Raji (cell line): ENCODE measurements around the gene HEXD.

Source experiments
- POLR2A ChIP-seq: IDR thresholded peaks from 2 replicates; pipeline ENCODE4 v1.6.1; 2011; ENCODE audit warnings: low read depth, low read length, control low read depth; ENCODE audit not compliant: insufficient read depth

The HEXD gene

DNA sequence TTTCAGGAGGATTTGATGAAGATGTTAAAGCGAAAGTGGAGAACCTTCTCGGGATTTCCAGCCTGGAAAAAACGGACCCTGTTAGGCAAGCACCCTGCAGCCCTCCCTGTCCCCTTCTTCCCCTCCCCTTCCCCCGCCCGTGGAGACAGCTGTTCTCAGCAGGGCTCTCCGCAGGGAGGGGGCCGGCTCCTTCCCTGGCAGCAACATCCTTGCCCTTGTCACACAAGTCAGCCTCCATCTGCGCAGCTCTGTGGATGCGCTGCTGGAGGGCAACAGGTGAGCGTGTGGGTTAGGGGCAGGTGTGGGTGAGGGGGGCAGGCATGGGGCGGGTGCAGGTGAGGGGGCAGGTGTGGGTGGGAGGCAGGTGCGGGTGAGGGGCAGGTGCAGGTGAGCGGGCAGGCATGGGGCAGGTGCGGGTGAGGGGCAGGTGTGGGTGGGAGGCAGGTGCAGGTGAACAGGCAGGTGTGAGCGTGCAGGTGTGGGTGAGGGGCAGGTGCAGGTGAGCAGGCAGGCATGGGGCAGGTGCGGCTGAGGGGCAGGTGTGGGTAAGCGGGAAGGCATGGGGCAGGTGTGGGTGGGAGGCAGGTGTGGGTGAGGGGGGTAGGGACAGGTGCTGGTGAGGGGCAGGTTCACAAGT, 23.0 kb downstream of the HEXD start:
- TF ChIP-seq POLR2A, result no peak

DNA sequence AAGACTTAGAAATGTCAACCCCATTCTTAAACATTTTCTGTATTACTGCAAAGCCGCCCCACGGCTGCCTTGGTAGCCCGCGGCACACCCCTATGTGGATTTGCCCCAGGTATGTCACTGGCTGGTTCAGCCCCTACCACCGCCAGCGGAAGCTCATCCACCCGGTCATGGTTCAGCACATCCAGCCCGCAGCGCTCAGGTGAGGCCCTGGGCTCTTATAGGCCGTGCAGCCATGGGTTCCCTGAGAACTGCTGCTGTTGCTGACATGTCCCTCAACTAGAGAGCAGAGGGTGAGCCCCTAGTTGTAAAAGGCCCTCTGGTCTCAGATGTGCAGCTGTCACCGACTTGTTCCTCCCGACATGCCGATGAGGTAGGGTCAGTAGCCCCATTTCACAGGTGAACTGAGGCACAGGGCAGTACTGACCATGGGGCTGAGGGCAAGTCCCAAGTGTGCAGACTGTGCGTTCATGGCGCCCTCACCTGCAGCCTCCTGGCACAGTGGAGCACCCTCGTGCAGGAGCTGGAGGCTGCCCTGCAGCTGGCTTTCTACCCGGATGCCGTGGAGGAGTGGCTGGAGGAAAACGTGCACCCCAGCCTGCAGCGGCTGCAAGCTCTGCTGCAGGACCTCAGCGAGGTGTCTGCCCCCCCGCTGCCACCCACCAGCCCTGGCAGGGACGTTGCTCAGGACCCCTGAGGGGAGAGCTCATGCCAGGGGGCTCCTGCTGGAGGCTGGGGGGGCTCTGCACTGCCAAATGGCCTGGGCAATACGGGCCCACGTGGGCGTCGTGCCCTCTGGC, 23.7 kb downstream of the HEXD start:
- TF ChIP-seq POLR2A, result 0 out of 2 replicates have a peak, but pooled peaks have one; percentile 19

DNA sequence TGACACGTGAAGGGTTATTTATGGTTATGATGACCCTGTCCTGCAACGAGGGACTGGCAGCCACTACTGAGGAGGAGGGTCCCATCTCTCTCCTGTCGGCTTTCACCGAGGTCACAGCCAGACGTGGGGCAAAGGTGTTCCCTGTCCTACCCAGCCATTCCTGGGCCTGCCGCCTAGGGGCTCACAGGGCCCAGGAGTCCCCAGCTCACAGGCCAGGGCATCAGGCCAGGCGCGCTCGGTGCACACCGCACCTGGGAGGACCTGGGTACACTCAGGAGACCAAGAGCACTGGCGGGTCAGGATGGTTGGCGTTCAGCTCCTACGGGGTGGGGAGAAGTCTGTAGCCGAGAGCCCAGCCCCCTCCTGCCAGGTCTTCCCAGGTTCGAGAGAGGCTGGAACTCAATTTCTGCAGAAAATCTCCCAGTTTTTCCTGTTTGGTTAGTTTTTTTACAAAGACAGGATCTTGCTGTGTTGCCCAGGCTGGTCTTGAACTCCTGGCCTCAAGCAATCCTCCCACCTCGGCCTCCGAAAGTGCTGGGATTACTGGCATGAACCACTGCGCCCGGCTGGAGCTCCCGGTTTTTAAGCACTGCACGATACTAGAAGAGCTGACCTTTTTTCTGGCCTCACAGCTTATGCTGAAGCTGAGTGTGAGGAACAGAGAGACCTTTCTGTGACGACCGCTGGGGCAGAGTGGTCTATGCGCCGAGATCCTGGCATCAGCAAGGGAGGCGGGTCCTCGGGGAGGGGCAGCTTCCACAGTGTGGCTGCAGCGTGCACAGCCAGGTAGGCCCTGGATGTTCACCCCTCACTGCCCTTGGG, 24.7 kb downstream of the HEXD start:
- 0 out of 2 replicates have a peak, but pooled peaks have one; percentile 8 for TF ChIP-seq POLR2A

DNA sequence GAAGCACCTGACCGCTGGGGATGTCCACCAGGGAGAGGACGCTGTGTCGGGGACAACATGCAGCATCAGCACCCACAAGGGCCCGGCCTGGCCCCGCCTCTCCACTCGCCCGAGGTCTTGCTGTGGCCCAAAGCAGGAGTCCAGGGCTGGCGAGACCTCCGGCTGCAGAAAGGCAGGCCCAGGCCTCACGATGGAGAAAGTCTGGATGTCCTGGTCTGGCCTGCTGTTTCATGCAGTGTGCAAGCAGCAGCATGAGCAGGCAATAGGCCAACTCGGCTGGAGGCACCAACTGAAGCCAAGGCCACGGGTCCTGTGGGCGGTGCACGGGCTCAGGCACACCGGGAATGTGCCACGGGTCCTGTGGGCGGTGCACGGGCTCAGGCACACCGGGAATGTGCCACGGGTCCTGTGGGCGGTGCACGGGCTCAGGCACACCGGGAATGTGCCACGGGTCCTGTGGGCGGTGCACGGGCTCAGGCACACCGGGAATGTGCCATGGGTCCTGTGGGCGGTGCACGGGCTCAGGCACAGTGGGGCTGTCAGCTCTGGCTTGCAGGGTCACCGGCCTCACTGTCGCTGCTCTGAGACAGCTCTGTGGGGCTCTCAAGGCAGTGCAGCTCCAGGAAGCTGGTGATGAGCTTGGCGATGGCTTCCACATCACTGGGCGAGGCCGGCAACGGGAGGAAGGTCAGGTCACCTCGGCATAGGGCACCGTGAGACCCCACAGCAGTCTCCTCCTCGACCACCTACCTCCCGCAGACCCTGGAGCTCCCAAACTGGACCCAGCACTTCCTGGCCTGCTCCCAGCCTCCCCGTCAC, 25.5 kb downstream of the HEXD start:
- no peak for TF ChIP-seq POLR2A

DNA sequence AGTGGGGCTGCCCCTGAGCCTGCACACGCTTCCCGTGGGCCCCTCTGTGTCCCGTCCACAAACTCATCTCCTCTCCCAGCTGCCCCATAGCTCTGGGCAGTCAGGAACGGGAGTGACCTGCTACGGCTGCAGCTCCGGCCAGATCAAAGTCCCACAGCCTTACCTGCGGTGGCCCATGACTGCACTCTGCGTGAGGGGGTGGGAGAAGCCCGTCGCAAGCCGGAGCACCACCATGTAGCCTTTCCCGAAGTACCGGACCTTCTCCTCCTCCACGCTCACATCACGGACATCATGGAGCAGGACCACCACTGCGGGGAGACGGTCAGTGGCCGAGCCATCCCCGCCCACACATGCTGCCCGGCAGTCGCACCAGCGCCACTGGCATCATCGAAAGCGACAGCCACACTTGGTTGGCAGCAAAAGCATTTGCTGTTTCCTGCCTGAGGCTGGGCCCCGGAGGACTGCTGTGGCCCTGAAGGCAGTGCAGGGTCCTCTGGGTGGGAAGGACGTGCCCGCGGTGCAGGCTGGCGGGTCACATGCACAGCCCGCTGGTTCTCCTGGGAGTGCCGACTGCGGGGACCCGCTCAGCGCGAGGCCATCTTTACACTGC, 26.2 kb downstream of the HEXD start:
- no peak for TF ChIP-seq POLR2A

DNA sequence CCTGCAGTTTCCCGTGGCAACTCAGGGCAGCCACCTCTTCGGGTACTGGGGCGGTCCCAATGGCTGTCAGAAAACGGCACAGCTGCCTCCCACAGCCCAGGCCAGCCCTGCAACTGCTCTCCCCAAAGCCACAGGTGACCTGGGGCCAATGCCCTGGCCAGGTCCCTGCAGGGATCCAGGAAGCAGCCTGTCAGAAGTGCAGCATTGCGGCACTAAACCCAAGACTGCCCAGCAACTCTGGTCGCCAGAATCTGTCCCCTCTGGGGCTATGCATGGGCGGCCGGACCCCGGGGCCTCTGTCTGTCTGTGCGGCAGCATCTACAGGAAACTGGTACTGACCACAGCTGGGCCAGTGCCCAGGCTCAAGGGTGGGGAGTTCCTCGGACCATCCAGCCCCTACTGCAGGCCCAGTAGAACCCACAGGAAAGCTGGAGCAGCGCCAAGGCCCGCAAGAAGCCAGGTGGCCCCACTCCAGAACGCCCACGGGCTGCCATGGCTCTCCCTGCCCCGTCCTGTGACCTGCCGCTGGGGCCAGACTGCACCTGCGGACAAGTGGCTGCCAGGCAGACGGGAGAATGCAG, 26.9 kb downstream of the HEXD start:
- TF ChIP-seq POLR2A, result no peak

DNA sequence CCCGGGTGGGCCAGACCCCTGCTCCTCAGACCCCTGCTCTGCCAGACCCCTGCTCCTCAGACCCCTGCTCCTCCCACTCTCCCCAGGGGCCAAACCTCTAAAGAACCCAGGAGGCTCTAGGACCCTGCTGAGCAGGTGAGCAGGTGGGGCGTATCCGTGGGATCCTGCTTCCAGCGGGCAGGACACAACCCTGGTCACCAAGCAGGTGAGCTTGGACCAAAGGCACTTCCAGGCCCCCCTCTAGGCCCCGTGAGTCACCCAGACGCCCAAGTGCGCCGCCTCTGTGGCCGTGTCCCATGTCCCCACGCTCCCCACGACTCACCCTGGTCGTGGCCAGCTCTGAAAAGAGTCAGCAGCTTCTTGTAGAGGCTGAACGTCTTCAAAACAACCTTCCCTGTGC, 27.4 kb downstream of the HEXD start:
- 0 out of 2 replicates have a peak, but pooled peaks have one; percentile 0 for TF ChIP-seq POLR2A

DNA sequence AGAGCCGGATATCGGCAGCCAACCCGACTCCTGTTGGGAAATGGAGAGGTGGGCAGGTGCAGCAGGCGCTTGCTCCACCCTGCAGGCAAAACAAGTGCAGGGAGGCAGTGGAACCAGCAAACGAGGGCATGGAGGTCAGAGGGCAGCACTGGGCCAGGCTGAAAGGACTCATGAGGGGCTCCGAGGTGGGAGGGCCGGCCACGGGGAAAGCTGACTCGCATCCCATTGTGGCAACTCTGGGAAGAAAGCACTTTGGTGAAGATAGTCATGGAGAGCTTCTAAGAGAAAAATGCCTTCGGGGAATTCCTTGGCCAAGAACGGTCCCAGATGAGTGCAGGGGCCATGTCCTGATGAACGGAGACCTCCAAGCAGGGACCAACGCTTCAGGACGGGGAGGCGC, 28.0 kb downstream of the HEXD start:
- TF ChIP-seq POLR2A, result no peak

DNA sequence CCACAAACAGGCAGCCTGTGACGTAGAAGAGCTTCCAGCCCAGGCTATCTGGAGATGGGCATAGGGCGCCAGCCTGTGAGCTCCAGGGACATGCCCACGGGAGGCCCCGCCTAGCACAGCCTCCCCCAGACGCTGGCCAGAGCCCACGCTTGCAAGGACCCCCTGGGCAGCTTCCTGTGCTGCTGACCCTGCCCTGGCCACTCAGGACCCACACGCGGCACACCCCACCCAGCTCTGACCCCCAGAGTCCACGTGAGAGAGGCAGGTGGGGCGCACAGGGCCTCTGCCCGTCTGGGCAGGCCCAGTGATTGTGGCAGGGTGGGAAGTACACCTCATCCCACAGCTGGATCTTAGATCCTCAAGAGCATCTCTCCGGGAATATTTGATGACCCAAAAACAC, 28.5 kb downstream of the HEXD start:
- 0 out of 2 replicates have a peak, but pooled peaks have one; percentile 9 for TF ChIP-seq POLR2A

DNA sequence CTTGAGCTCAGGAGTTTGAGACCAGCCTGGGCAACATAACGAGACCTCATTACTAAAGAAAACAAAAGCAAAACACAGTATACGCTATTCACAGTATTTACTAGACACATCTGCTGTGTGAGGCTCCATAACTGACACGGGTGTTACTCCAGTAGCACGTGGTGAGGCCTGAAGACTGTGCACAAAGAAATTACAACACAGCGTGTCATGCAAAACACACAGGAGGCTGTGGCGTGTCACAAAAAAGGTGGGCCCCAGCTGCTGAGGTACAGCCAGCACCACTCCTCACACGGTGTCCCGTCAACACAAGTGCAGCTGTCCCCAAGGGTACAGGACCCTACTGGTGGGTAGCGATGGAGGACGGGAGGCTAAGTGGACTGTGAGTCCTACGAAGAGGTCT, 29.7 kb downstream of the HEXD start:
- TF ChIP-seq POLR2A, result no peak

DNA sequence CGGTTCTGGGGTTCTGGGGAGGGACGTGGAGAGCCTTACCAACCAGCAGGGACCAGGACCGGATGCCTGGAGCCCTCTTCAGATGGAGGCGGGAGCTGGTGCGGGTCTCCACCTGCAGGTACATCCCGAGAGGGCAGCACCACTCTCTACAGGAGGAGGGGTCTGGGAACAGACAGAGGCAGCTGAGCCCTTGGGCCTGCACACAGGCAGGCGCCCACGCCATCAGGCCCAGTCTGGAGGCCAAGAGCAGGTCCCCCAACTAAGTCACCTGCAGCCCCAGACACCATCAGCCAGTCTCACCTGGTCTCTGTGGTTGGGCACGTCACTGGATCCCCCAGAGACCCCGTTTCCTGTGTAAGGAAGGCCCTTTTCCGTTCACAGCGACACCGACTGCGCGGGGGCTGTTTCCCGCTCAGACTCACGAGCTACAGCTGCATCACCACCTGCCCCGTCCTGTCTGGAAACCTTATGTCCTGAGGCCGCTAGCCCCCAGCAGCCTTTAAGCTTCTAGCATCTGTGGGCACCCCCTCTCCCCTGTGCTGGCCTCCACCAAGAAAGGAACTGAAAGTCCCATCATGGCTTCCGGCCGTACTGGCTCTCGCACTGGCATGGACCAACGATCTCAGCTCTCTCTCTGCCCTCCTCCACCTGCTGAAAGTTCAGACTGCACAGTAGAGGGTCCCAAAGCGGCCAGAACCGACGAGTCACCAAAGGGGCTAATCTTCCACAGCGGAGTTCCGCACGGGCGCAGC, 31.2 kb downstream of the HEXD start:
- TF ChIP-seq POLR2A, result peak; percentile 88

DNA sequence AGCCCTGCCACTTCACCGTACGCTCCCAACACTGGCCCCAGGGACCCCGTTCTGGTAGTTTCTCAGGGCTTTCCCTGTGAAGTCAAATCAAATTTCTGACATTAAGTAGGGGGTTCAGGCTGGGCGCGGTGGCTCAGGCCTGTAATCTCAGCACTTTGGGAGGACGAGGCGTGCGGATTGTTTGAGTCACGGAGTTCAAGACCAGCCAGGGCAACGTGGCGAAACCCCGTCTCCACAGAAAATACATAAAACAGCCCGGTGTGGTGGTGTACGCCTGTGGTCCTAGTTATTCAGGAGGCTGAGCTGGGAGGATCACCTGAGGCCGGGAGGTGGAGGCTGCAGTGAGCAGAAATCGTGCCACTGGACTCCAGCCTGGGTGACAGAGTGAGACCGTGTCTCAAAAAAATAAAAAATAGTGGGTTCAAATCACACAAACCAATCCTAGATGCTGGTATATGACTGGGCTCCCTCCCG, 31.8 kb downstream of the HEXD start:
- no peak for TF ChIP-seq POLR2A

DNA sequence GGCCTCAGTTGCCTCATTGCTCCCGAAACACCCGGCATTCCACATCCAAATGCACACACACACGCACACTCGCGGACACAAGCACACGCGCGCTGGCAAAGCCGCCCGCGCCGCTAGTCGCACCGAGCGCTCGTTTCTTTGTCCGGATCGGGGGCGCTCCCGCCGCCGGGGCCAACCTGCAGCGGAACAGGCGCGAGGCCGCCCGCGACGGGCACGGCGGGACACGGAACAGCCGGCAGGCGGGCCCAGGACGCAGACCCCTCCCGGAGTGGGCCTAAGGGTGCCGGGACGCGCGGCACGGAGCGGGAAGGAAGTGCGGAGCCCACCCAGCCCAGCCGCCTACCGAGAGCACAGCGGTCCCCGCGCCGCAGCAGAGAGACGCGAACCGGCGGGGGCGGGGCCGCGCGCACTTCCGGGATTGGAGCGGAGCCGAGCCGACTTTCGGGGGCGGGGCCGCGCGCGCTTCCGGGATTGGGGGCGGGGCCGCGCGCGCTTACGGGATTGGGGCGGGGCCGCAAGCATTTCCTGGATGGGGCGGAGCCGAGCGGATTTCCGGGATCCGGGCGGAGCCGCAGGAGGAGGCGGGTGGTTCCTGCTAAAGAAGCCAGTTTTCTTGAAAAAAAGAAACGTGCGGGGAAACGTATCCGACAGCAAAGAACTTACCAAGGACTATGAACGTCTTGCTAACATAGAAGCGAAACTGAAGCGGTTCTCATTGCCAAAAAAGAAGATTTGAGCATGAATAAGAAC, 32.4 kb downstream of the HEXD start, which contains the start of gene CYBC1:
CYBC1 (minus strand) TSS at position 396 of the 750 bp plus-strand sequence. CDS start 1,498 bp downstream, outside the sequence.
- peak; percentile 86 for TF ChIP-seq POLR2A

DNA sequence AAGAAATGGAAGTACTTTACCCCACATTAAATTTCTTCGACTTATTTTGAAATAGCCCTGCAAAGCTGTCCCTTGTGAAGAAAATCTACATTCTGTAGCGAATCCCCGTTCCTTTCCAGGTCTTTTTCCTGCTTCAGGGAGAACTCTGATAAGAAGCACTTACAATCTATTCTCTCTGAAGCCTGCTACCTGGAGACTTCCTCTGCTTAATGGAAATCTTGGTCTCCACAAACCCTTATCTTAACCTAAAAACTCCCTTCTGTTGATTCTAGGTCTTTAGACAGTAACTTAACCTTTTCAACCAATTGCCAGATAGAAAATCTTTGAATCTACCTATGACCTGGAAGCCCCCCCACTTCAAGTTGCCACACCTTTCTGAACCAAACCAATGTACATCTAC, 34.0 kb downstream of the HEXD start:
- TF ChIP-seq POLR2A, result no peak
